Measurements from ENCODE around the gene SLFN12L. TPM values are rescaled to one million over a fixed set of nuclear protein-coding genes. Genes with fewer than 3 reads are reported as not detected.
"Not testable (repeated sequence)": the region's sequence is repeated elsewhere in the genome, so short reads cannot be mapped to it uniquely, and the experiment has no call there.

The SLFN12L gene
- total RNA-seq, 2 experiments from 2014 or later, result 34.5 to 39.0 TPM

DNA sequence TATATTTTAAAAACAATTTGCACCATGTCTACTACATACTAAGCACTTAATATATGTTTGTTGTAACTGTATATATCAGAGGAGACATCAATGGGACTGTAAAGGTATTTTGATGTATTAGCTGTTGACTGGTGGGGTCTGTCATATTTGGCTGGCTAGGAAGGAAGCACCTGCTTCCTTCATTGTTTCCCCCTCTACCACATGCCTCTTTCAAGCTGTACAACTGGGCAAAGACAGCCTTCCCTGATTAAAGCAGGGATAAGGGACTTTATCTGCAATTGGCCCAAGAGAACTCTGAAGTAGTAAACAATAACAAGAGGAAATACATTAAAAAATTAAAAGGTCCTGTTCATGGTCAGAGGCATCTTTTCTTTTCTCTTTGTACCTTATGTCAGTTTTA lies 5.5 kb upstream of the SLFN12L start:
- ChIA-PET CTCF (interaction anchor here (1.1 to 2.7 kb wide), 3 partner anchors 9 to 231 kb away, joined by 3 to 8 read pairs (median 4); no protein-coding TSS in a partner anchor), POLR2A (interaction anchor here (1.2 kb wide), 1 partner anchor 301 kb away, joined by 3 read pairs; the partner anchor contains the start of gene SLFN5)
- Mint-ChIP-seq H3K4me1 (ENCODE audit: low read depth) (peaks cover 46% of the 10 kb centered on the region), H3K4me3 (no peak overlapping the region), H3K27me3 (no peaks in the 10 kb centered on the region), H3K27ac (no peak overlapping the region), H3K9me3 (no peaks in the 10 kb centered on the region), H3K36me3 (peaks cover 1% of the 10 kb centered on the region)
- intact Hi-C loops (cut with micrococcal nuclease), result no loop called here
- DNase-seq, result no peak

- ChIA-PET CTCF (interaction anchor here (1.1 to 2.7 kb wide), 6 partner anchors 8 to 229 kb away, joined by 3 to 8 read pairs (median 4); partner anchors contain the start of gene SLFN11), POLR2A (interaction anchor here (0.7 kb wide), 1 partner anchor 55 kb away, joined by 3 read pairs; no protein-coding TSS in a partner anchor)
- intact Hi-C loops (cut with micrococcal nuclease), result loop anchor here (1.0 to 2.0 kb wide), 2 partner anchors 27 to 45 kb away; partner anchors contain the start of gene AP2B1
Observed at GRCh38 chr17:35541434-35541833, 4.0 kb upstream of the SLFN12L start.

DNA sequence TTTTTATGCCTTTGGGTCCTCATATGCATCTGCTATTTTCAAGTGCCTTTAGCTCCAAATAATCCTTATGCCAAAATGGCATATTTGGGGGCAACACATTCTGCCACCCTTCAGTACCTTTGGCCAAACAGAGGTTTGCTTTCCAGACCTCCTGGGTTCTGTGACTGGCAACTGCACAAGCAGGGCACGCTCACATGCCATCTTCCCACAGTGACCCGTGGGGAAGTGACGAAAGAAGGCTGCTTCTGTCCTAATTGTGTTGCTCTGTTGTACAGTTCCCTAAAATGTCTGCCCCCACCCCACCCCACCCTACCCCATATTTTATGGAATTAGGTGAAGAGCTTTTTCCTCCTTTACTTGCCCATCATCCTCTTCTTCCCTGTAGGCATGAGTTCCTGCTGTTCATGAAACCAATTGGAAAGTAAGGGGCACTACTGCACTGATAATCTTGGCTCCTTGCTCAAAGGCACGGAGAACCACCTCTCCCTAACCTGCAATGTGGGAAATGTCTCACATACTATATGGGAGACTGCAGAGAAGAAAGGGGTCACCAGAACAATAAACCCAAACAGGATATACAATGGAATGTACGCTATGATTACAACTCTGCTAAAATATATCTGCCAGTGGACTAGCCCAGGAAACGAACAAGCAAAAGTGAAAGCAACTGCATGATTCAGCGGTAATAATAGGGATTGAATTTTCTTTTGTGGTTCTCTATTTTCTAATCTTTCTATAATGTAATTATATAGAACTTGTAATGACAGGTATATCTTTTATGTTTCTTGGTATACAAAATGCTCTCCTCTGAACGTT lies 3.3 kb upstream of the SLFN12L start:
- Mint-ChIP-seq H3K36me3 (peaks cover 18% of the 10 kb centered on the region), H3K4me1 (ENCODE audit: low read depth) (peaks cover 39% of the 10 kb centered on the region), H3K27ac (peak overlapping the region; percentile 97), H3K9me3 (no peaks in the 10 kb centered on the region), H3K27me3 (no peaks in the 10 kb centered on the region), H3K4me3 (peak overlapping the region; percentile 77)
- peak; percentile 73 for DNase-seq
- intact Hi-C loops (cut with micrococcal nuclease), result loop anchor here (1.0 to 2.0 kb wide), 2 partner anchors 28 to 46 kb away; partner anchors contain the start of gene AP2B1
- ChIA-PET POLR2A (interaction anchor here (0.7 kb wide), 1 partner anchor 54 kb away, joined by 3 read pairs; no protein-coding TSS in a partner anchor), CTCF (interaction anchor here (1.0 to 9.2 kb wide), 4 partner anchors 207 to 233 kb away, joined by 3 to 177 read pairs (median 6); no protein-coding TSS in a partner anchor)

More at GRCh38 chr17:35541434-35541833, 4.0 kb upstream of the SLFN12L start:
- no peak for DNase-seq
- peaks cover 44% of the 10 kb centered on the region for H3K4me1 Mint-ChIP-seq (ENCODE audit: low read depth)
- H3K27ac Mint-ChIP-seq, result peak overlapping the region; percentile 97
- no peaks in the 10 kb centered on the region for H3K9me3 Mint-ChIP-seq
- peak overlapping the region; percentile 77 for H3K4me3 Mint-ChIP-seq
- H3K36me3 Mint-ChIP-seq, result peaks cover 11% of the 10 kb centered on the region
- H3K27me3 Mint-ChIP-seq, result no peaks in the 10 kb centered on the region

GRCh38 chr17:35539659-35540026 lies 2.2 kb upstream of the SLFN12L start:
- Mint-ChIP-seq H3K36me3 (peaks cover 23% of the 10 kb centered on the region), H3K27me3 (no peaks in the 10 kb centered on the region), H3K9me3 (no peaks in the 10 kb centered on the region), H3K4me3 (peak overlapping the region; percentile 77), H3K4me1 (ENCODE audit: low read depth) (peaks cover 35% of the 10 kb centered on the region), H3K27ac (peak overlapping the region; percentile 97)
- intact Hi-C loops (cut with micrococcal nuclease), result loop anchor here (1.0 to 5.0 kb wide), 9 partner anchors 39 to 557 kb away; partner anchors contain the start of genes AP2B1, LIG3, PEX12 and SLFN12
- POLR2A ChIA-PET, result interaction anchor here (0.7 to 3.9 kb wide), 7 partner anchors 28 to 297 kb away, joined by 3 to 33 read pairs (median 4); partner anchors contain the start of genes AP2B1, PEX12, SLFN11 and SLFN5
- no peak for DNase-seq
- CTCF ChIA-PET, result interaction anchor here (0.6 to 9.2 kb wide), 25 partner anchors 11 to 398 kb away, joined by 3 to 177 read pairs (median 4); partner anchors contain the start of genes AP2B1, NLE1, PEX12 and SLFN11

GRCh38 chr17:35536664-35537171 lies 760 bp downstream of the SLFN12L start:
- CTCF ChIA-PET, result interaction anchor here (0.6 to 9.2 kb wide), 10 partner anchors 42 to 492 kb away, joined by 3 to 177 read pairs (median 3); partner anchors contain the start of gene SLFN11
- H3K9me3 Mint-ChIP-seq, result no peaks in the 10 kb centered on the region
- peak; percentile 57 for DNase-seq
- H3K36me3 Mint-ChIP-seq, result peaks cover 32% of the 10 kb centered on the region
- intact Hi-C loops (cut with micrococcal nuclease), result loop anchor here (1.0 to 5.0 kb wide), 4 partner anchors 164 to 554 kb away; partner anchors contain the start of genes LIG3 and SLFN11
- peak overlapping the region; percentile 97 for H3K27ac Mint-ChIP-seq
- peak overlapping the region; percentile 75 for H3K4me3 Mint-ChIP-seq
- H3K4me1 Mint-ChIP-seq (ENCODE audit: low read depth), result peaks cover 47% of the 10 kb centered on the region
- POLR2A ChIA-PET, result interaction anchor here (0.7 to 3.9 kb wide), 18 partner anchors 9 to 532 kb away, joined by 3 to 33 read pairs (median 3); partner anchors contain the start of genes PEX12, SLFN11, SLFN13 and SLFN5
- no peaks in the 10 kb centered on the region for H3K27me3 Mint-ChIP-seq

GRCh38 chr17:35535406-35535805 lies 2.1 kb downstream of the SLFN12L start:
- peak; percentile 53 for DNase-seq
- H3K27ac Mint-ChIP-seq, result peak overlapping the region; percentile 97
- intact Hi-C loops (cut with micrococcal nuclease), result loop anchor here (5.0 kb wide), 2 partner anchors 373 to 553 kb away; partner anchors contain the start of gene LIG3
- H3K27me3 Mint-ChIP-seq, H3K9me3 Mint-ChIP-seq: not testable (repeated sequence)
- H3K4me1 Mint-ChIP-seq (ENCODE audit: low read depth), result peaks cover 51% of the 10 kb centered on the region
- H3K36me3 Mint-ChIP-seq, result peaks cover 37% of the 10 kb centered on the region
- ChIA-PET POLR2A (interaction anchor here (0.7 to 2.7 kb wide), 9 partner anchors 48 to 358 kb away, joined by 3 to 14 read pairs (median 4); partner anchors contain the start of genes AP2B1, SLFN11 and SLFN13), CTCF (interaction anchor here (1.0 to 9.2 kb wide), 8 partner anchors 43 to 394 kb away, joined by 3 to 177 read pairs (median 7); partner anchors contain the start of genes NLE1, PEX12, SLFN11 and SLFN5)
- H3K4me3 Mint-ChIP-seq, result peak overlapping the region; percentile 75

DNA sequence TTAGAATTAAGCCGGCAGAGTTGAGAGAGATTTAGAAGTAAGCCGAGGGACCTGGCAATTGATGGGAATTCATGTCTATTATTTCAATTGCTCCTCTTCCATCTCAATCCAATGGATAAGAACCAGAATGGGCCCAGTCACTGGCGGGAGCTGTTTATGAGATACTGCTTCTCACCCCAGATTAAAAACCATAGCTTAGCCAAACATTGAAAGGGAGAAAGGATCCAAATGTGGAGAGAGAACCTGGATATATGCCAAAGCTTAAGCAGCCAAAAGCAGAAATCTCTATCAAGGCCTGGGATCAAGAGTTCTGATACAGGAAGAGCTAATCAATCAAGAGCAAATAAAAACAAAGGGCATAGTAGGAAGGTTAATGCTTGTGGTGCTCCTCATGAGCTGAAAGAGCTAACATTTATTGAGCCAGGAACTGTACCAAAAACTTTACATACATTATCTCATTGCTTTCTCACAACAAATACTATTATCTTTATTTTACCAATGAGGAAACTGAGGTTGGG lies 2.8 kb downstream of the SLFN12L start:
- CTCF ChIA-PET, result interaction anchor here (0.5 to 9.2 kb wide), 18 partner anchors 20 to 393 kb away, joined by 3 to 177 read pairs (median 4); partner anchors contain the start of genes NLE1, PEX12, SLFN11 and SLFN5
- Mint-ChIP-seq H3K9me3 (no peaks in the 10 kb centered on the region), H3K27me3 (no peaks in the 10 kb centered on the region), H3K36me3 (peaks cover 41% of the 10 kb centered on the region), H3K4me3 (peak overlapping the region; percentile 75), H3K27ac (peak overlapping the region; percentile 97), H3K4me1 (ENCODE audit: low read depth) (peaks cover 48% of the 10 kb centered on the region)
- DNase-seq, result no peak
- POLR2A ChIA-PET, result interaction anchor here (0.6 to 2.7 kb wide), 12 partner anchors 47 to 393 kb away, joined by 3 to 14 read pairs (median 4); partner anchors contain the start of genes AP2B1, NLE1 and SLFN11
- intact Hi-C loops (cut with micrococcal nuclease), result loop anchor here (5.0 kb wide), 2 partner anchors 372 to 552 kb away; partner anchors contain the start of gene LIG3

DNA sequence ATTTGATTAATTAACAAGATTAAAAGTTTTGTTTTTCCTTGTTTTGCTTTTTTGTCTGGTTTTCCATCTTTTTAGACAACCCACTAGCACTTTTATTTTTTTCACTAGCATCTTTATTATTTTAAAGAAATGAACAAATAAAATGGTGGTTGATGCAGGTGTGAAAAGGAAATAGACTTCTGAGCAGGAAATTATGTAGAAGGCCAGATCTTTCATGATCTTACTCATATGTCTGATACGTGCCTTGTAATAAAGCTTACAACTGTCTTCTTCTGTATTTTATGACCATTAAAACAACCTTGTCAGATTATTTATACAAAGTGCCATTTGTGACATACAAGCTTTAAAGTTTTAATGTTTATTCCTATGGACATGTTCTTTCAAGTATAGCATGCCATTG lies 6.3 kb downstream of the SLFN12L start:
- POLR2A ChIA-PET, result interaction anchor here (2.7 kb wide), 1 partner anchor 158 kb away, joined by 9 read pairs; the partner anchor contains the start of gene SLFN11
- no peaks in the 10 kb centered on the region for H3K27me3 Mint-ChIP-seq
- DNase-seq, result no peak
- peaks cover 44% of the 10 kb centered on the region for H3K36me3 Mint-ChIP-seq
- H3K4me1 Mint-ChIP-seq (ENCODE audit: low read depth), result peaks cover 62% of the 10 kb centered on the region
- intact Hi-C loops (cut with micrococcal nuclease), result no loop called here
- CTCF ChIA-PET, result interaction anchor here (0.9 to 1.8 kb wide), 4 partner anchors 44 to 221 kb away, joined by 3 to 5 read pairs (median 4); partner anchors contain the start of gene SLFN11
- peaks cover 8% of the 10 kb centered on the region for H3K9me3 Mint-ChIP-seq
- H3K27ac Mint-ChIP-seq, result peak overlapping the region; percentile 80
- H3K4me3 Mint-ChIP-seq, result no peak overlapping the region

- H3K36me3 Mint-ChIP-seq, result peaks cover 39% of the 10 kb centered on the region
- POLR2A ChIA-PET, result interaction anchor here (2.7 kb wide), 1 partner anchor 157 kb away, joined by 9 read pairs; the partner anchor contains the start of gene SLFN11
- DNase-seq, result no peak
Observed at GRCh38 chr17:35529866-35530265, 7.6 kb downstream of the SLFN12L start.

GRCh38 chr17:35529326-35529725 lies 8.2 kb downstream of the SLFN12L start:
- Mint-ChIP-seq H3K36me3 (peaks cover 33% of the 10 kb centered on the region), H3K4me1 (ENCODE audit: low read depth) (peaks cover 76% of the 10 kb centered on the region)
- CTCF ChIA-PET, result interaction anchor here (0.9 kb wide), 1 partner anchor 9 kb away, joined by 3 read pairs; no protein-coding TSS in a partner anchor

More at GRCh38 chr17:35529866-35530265, 7.6 kb downstream of the SLFN12L start:
- CTCF ChIA-PET, result interaction anchor here (0.6 to 0.9 kb wide), 2 partner anchors 9 to 275 kb away, joined by 3 to 8 read pairs; no protein-coding TSS in a partner anchor
- Mint-ChIP-seq H3K4me3 (no peak overlapping the region), H3K27ac (peak overlapping the region; percentile 80), H3K4me1 (ENCODE audit: low read depth) (peaks cover 75% of the 10 kb centered on the region), H3K9me3 (peaks cover 8% of the 10 kb centered on the region), H3K27me3 (no peaks in the 10 kb centered on the region)
- intact Hi-C loops (cut with micrococcal nuclease), result no loop called here

More at GRCh38 chr17:35529326-35529725, 8.2 kb downstream of the SLFN12L start:
- H3K4me3 Mint-ChIP-seq; H3K27me3 Mint-ChIP-seq; H3K27ac Mint-ChIP-seq; POLR2A ChIA-PET; DNase-seq; H3K9me3 Mint-ChIP-seq; intact Hi-C loops (cut with micrococcal nuclease): not testable (repeated sequence)

Data from activated CD4-positive, alpha-beta memory T cell treated with anti-CD3 and anti-CD28 coated beads for 36 hours (primary cell).